Mesenchymal stem cell (in vitro differentiated cells and primary cell): ENCODE data around the gene GPATCH8.

ENCODE experiments used
- DNase-seq: peaks from one replicate; pipeline ENCODE4 v3.0.0-alpha.2; 2013
- H2AFZ ChIP-seq: one replicate; pipeline ENCODE4 v1.6.1; 2013; ENCODE audit warnings: low read depth, mild to moderate bottlenecking, control low read depth, inconsistent platforms, low read length, moderate library complexity
- H2AK5ac ChIP-seq: 2 replicates; pipeline ENCODE4 v1.6.1; 2013; ENCODE audit warnings: low read length, moderate library complexity, mild to moderate bottlenecking, inconsistent platforms; ENCODE audit not compliant: severe bottlenecking
- H2BK120ac ChIP-seq: one replicate; pipeline ENCODE4 v1.6.1; 2013; ENCODE audit warnings: low read depth, mild to moderate bottlenecking, inconsistent platforms, low read length, moderate library complexity
- H2BK12ac ChIP-seq, 2 experiments: one replicate each; pipeline ENCODE4 v1.6.1; 2013; ENCODE audit warnings: inconsistent platforms in 2 of 2, low read length in 2 of 2, mild to moderate bottlenecking in 2 of 2, moderate library complexity in 2 of 2, control low read depth in 1 of 2
- H2BK15ac ChIP-seq: one replicate; pipeline ENCODE4 v1.6.1; 2013; ENCODE audit warnings: mild to moderate bottlenecking, low read depth, inconsistent platforms; ENCODE audit not compliant: poor library complexity, severe bottlenecking
- H2BK5ac ChIP-seq: 2 replicates; pipeline ENCODE4 v1.6.1; 2013; ENCODE audit warnings: low read depth, mild to moderate bottlenecking, low read length, control low read depth, inconsistent platforms; ENCODE audit not compliant: poor library complexity, severe bottlenecking
- H3K14ac ChIP-seq, 2 experiments: one replicate each; pipeline ENCODE4 v1.6.1; 2013; ENCODE audit warnings: inconsistent platforms in 2 of 2, low read length in 2 of 2, control low read depth in 1 of 2, mild to moderate bottlenecking in 1 of 2, moderate library complexity in 1 of 2
- H3K18ac ChIP-seq, 2 experiments: one replicate each; pipeline ENCODE4 v1.6.1; 2013; ENCODE audit warnings: inconsistent platforms in 2 of 2, low read length in 2 of 2, control low read depth in 1 of 2, low read depth in 1 of 2, mild to moderate bottlenecking in 1 of 2
- H3K23ac ChIP-seq, 2 experiments: one replicate each; pipeline ENCODE4 v1.6.1; 2013; ENCODE audit warnings: inconsistent platforms in 2 of 2, low read length in 2 of 2, mild to moderate bottlenecking in 2 of 2, moderate library complexity in 2 of 2, control low read depth in 1 of 2
- H3K27ac ChIP-seq: 2 replicates; pipeline ENCODE4 v1.5.1; 2013; ENCODE audit warnings: mild to moderate bottlenecking, moderate library complexity, low read length, control low read depth, inconsistent platforms; ENCODE audit not compliant: poor library complexity, severe bottlenecking
- H3K27me3 ChIP-seq, 2 experiments: 2 replicates each; pipeline versions ENCODE4 v1.6.1 to v1.7.0; 2013; ENCODE audit warnings: low read length in 2 of 2, mild to moderate bottlenecking in 2 of 2, moderate library complexity in 2 of 2, control low read depth in 1 of 2, inconsistent platforms in 1 of 2; ENCODE audit not compliant: control insufficient read depth in 1 of 2, insufficient read depth in 1 of 2
- H3K36me3 ChIP-seq, 2 experiments: 2 replicates each; pipeline versions ENCODE4 v1.6.1 to v1.7.0; 2013; ENCODE audit warnings: low read length in 2 of 2, control low read depth in 1 of 2, inconsistent platforms in 1 of 2, low read depth in 1 of 2, mild to moderate bottlenecking in 1 of 2; ENCODE audit not compliant: insufficient read depth in 2 of 2, control insufficient read depth in 1 of 2
- H3K4ac ChIP-seq, 2 experiments: one replicate each; pipeline ENCODE4 v1.6.1; 2013; ENCODE audit warnings: inconsistent platforms in 2 of 2, low read length in 2 of 2, mild to moderate bottlenecking in 2 of 2, moderate library complexity in 2 of 2, control low read depth in 1 of 2, low read depth in 1 of 2
- H3K4me1 ChIP-seq: 2 replicates; pipeline ENCODE4 v1.6.1; 2013; ENCODE audit warnings: low read depth, low read length, control low read depth; ENCODE audit not compliant: control insufficient read depth, insufficient read depth
- H3K4me2 ChIP-seq: 2 replicates; pipeline ENCODE4 v1.6.1; 2013; ENCODE audit warnings: low read length, mild to moderate bottlenecking, inconsistent platforms; ENCODE audit not compliant: poor library complexity, severe bottlenecking
- H3K4me3 ChIP-seq, 2 experiments: 2 replicates each; pipeline versions ENCODE4 v1.5.1 to v1.7.0; 2013; ENCODE audit warnings: low read length in 2 of 2, mild to moderate bottlenecking in 2 of 2, control low read depth in 1 of 2, low read depth in 1 of 2; ENCODE audit not compliant: insufficient read depth in 1 of 2
- H3K79me1 ChIP-seq: replicated peaks from 2 replicates; pipeline ENCODE4 v1.6.1; 2013; ENCODE audit warnings: mild to moderate bottlenecking, control low read depth, low read length, inconsistent platforms; ENCODE audit not compliant: poor library complexity, severe bottlenecking
- H3K9ac ChIP-seq: 2 replicates; pipeline ENCODE4 v1.7.0; 2013; ENCODE audit warnings: mild to moderate bottlenecking, low read length, moderate library complexity
- H3K9me3 ChIP-seq: 2 replicates; pipeline ENCODE4 v1.7.0; 2013; ENCODE audit warnings: mild to moderate bottlenecking, low read length; ENCODE audit not compliant: control insufficient read depth
- H4K8ac ChIP-seq: one replicate; pipeline ENCODE4 v1.6.1; 2013; ENCODE audit warnings: inconsistent platforms, mild to moderate bottlenecking, low read length, moderate library complexity
- H4K91ac ChIP-seq: one replicate; pipeline ENCODE4 v1.6.1; 2013; ENCODE audit warnings: mild to moderate bottlenecking, low read length, inconsistent platforms
- WGBS: methylation state at CpG from one replicate; pipeline ENCODE4 v1.1.7; 2013; ENCODE audit warnings: mixed read lengths; 5-methylcytosine and 5-hydroxymethylcytosine counted together

The GPATCH8 gene

GRCh38 chr17:44465276-44465675, 37.9 kb downstream of the GPATCH8 start:
- Histone ChIP-seq H3K4me3 (no peak overlapping the region), H3K9ac (no peak overlapping the region), H3K4ac (no peak overlapping the region), H2BK15ac (no peak overlapping the region), H2BK120ac (no peak overlapping the region), H3K4me1 (peaks cover 1% of the 10 kb centered on the region), H3K14ac (no peak overlapping the region), H2BK12ac (no peak overlapping the region), H3K36me3 (peaks cover 7 to 20% of the 10 kb centered on the region in 2 experiments), H2BK5ac (no peak overlapping the region), H3K18ac (no peak overlapping the region), H4K8ac (no peak overlapping the region), H3K23ac (no peak overlapping the region), H2AK5ac (no peak overlapping the region), H3K9me3 (no peaks in the 10 kb centered on the region), H3K79me1 (peaks cover 15% of the 10 kb centered on the region), H3K27me3 (no peaks in the 10 kb centered on the region), H4K91ac (no peak overlapping the region), H3K4me2 (no peak overlapping the region), H3K27ac (no peak overlapping the region), H2AFZ (no peak overlapping the region)
- 100% methylated on average over 2 of the region's 2 CpGs for WGBS
- no peak for DNase-seq

DNA sequence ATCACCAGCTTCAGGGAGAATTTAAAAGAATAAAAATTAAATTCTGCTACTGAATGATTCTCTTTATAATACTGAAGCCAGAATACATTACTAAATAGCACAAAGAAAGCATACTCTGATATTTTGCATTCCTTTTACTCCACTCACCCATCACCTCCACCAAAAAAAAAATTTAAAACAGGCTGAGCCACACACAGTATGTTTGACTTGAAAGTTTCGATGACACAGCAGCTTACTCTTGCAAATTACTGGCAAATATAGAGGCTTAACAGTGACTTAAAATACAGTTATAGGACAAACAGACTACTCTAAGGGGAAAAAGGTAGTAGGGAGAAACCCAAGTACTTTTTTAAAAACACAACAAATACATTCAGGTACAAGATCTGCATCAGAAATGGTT, 39.2 kb downstream of the GPATCH8 start:
- H4K8ac ChIP-seq, result no peak overlapping the region
- H3K4ac ChIP-seq, result no peak overlapping the region
- no peaks in the 10 kb centered on the region for H3K4me1 ChIP-seq
- no peak overlapping the region for H2BK5ac ChIP-seq
- H3K27me3 ChIP-seq, result no peaks in the 10 kb centered on the region
- peaks cover 7 to 24% of the 10 kb centered on the region in 2 experiments for H3K36me3 ChIP-seq
- WGBS, result 100% methylated on average over 1 of the region's 1 CpG
- no peaks in the 10 kb centered on the region for H3K9me3 ChIP-seq
- H3K4me3 ChIP-seq, result no peak overlapping the region
- H2AK5ac ChIP-seq, result no peak overlapping the region
- H3K79me1 ChIP-seq, result peaks cover 14% of the 10 kb centered on the region
- H2BK12ac ChIP-seq, result no peak overlapping the region
- H2BK15ac ChIP-seq, result no peak overlapping the region
- DNase-seq, result peak; percentile 22
- H2AFZ ChIP-seq, result no peak overlapping the region
- H3K27ac ChIP-seq, result peak overlapping the region; percentile 50
- H3K18ac ChIP-seq, result no peak overlapping the region
- H4K91ac ChIP-seq, result no peak overlapping the region
- H3K23ac ChIP-seq, result no peak overlapping the region
- no peak overlapping the region for H2BK120ac ChIP-seq
- no peak overlapping the region for H3K14ac ChIP-seq
- no peak overlapping the region for H3K4me2 ChIP-seq
- H3K9ac ChIP-seq, result peak overlapping the region; percentile 4

DNA sequence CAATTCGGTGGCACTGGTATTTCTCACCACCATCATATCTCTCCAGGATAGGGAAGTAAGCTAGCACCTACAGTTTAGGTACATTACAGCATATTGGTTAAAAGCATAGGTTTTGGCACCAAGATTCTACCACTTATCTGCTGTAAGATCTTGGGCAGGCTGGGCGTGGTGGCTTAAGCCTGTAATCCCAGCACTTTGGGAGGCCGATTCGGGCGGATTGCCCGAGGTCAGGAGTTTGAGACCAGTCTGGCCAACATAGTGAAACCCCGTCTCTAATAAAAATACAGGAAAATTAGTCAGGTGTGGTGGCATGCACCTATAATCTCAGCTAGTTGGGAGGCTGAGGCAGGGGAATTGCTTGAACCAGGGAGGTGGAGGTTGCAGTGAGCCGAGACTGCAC, 51.4 kb downstream of the GPATCH8 start:
- H4K91ac ChIP-seq, result no peak overlapping the region
- H3K4me1 ChIP-seq, result peaks cover 2% of the 10 kb centered on the region
- 100% methylated on average over 8 of the region's 8 CpGs for WGBS
- H2BK12ac ChIP-seq, result no peak overlapping the region
- peaks cover 17% of the 10 kb centered on the region for H3K79me1 ChIP-seq
- H2AK5ac ChIP-seq, result no peak overlapping the region
- H2BK5ac ChIP-seq, result no peak overlapping the region
- peaks cover 3 to 20% of the 10 kb centered on the region in 2 experiments for H3K36me3 ChIP-seq
- no peak overlapping the region for H2BK15ac ChIP-seq
- H4K8ac ChIP-seq, result no peak overlapping the region
- no peak for DNase-seq
- H3K14ac ChIP-seq, result no peak overlapping the region
- no peak overlapping the region for H2AFZ ChIP-seq
- H3K4me3 ChIP-seq, result no peak overlapping the region
- no peak overlapping the region for H3K4me2 ChIP-seq
- H3K27me3 ChIP-seq, result no peaks in the 10 kb centered on the region
- H3K9me3 ChIP-seq, result no peaks in the 10 kb centered on the region
- no peak overlapping the region for H3K27ac ChIP-seq
- no peak overlapping the region for H3K4ac ChIP-seq
- H2BK120ac ChIP-seq, result no peak overlapping the region
- no peak overlapping the region for H3K23ac ChIP-seq
- no peak overlapping the region for H3K18ac ChIP-seq
- no peak overlapping the region for H3K9ac ChIP-seq

- Histone ChIP-seq H2BK12ac (no peak overlapping the region), H2BK15ac (no peak overlapping the region), H2BK120ac (no peak overlapping the region), H3K23ac (no peak overlapping the region), H3K4me3 (no peak overlapping the region), H3K79me1 (peaks cover 16% of the 10 kb centered on the region), H3K9ac (no peak overlapping the region), H4K8ac (no peak overlapping the region), H3K14ac (no peak overlapping the region), H3K4me1 (peaks cover 2% of the 10 kb centered on the region), H2AFZ (no peak overlapping the region), H3K36me3 (peaks cover 3 to 20% of the 10 kb centered on the region in 2 experiments), H3K18ac (no peak overlapping the region), H2AK5ac (no peak overlapping the region), H3K4ac (no peak overlapping the region), H3K27ac (no peak overlapping the region), H4K91ac (no peak overlapping the region), H3K4me2 (no peak overlapping the region), H3K9me3 (no peaks in the 10 kb centered on the region), H3K27me3 (no peaks in the 10 kb centered on the region), H2BK5ac (no peak overlapping the region)
- 91% methylated on average over 6 of the region's 6 CpGs for WGBS
- no peak for DNase-seq
Measured at GRCh38 chr17:44451016-44451627, 52.1 kb downstream of the GPATCH8 start.
